Osteoblast (primary cell): ENCODE results near the gene KATNB1. TPM values are rescaled to one million over a fixed set of nuclear protein-coding genes. Genes with fewer than 3 reads are reported as not detected.

Experiments
- DNase-seq: peaks from one replicate; pipeline ENCODE4 v3.0.0; 2011; ENCODE audit warnings: low spot score, mixed read lengths; ENCODE audit not compliant: insufficient read length; ENCODE audit errors: missing footprints
- H2AFZ ChIP-seq: 2 replicates; pipeline ENCODE4 v1.6.0; 2011; ENCODE audit warnings: mild to moderate bottlenecking, low read length
- H3K27ac ChIP-seq: 2 replicates; pipeline ENCODE4 v1.5.1; 2011; ENCODE audit warnings: mild to moderate bottlenecking, low read depth, low read length, moderate library complexity
- H3K27me3 ChIP-seq: 2 replicates; pipeline ENCODE4 v1.6.0; 2012; ENCODE audit warnings: mild to moderate bottlenecking, control low read depth, inconsistent platforms, low read length, moderate library complexity; ENCODE audit not compliant: insufficient read depth
- H3K36me3 ChIP-seq: 2 replicates; pipeline ENCODE4 v1.5.1; 2011; ENCODE audit warnings: mild to moderate bottlenecking, low read length, control low read depth, moderate library complexity; ENCODE audit not compliant: insufficient read depth
- H3K4me1 ChIP-seq: 2 replicates; pipeline ENCODE4 v1.5.1; 2011; ENCODE audit warnings: mild to moderate bottlenecking, low read length, control low read depth, moderate library complexity; ENCODE audit not compliant: insufficient read depth
- H3K4me2 ChIP-seq: 2 replicates; pipeline ENCODE4 v1.6.0; 2011; ENCODE audit warnings: mild to moderate bottlenecking, low read length; ENCODE audit not compliant: insufficient read depth
- H3K4me3 ChIP-seq: fragments of 200-600 bp; sonication (generic); 3 replicates; pipeline ENCODE4 v1.5.1; 2012; ENCODE audit warnings: mild to moderate bottlenecking, low read length, inconsistent platforms; ENCODE audit not compliant: insufficient read depth
- H3K79me2 ChIP-seq: 2 replicates; pipeline ENCODE4 v1.6.0; 2012; ENCODE audit warnings: mild to moderate bottlenecking, low read length, control low read depth, inconsistent platforms; ENCODE audit not compliant: insufficient read depth
- H3K9me3 ChIP-seq: 2 replicates; pipeline ENCODE4 v1.5.1; 2011; ENCODE audit warnings: low read depth, low read length, control low read depth
- H4K20me1 ChIP-seq: 2 replicates; pipeline ENCODE4 v1.6.0; 2012; ENCODE audit warnings: mild to moderate bottlenecking, low read length, control low read depth; ENCODE audit not compliant: insufficient read depth
- CTCF ChIP-seq: IDR thresholded peaks from 2 replicates; pipeline ENCODE4 v1.5.1; 2011; ENCODE audit warnings: mild to moderate bottlenecking, low read depth, low read length, moderate library complexity; ENCODE audit errors: extremely low read depth
- total RNA-seq: library from RNA; depleted of rRNA; stranded (reverse); fragments of >200 nt; gene quantifications from 2 replicates; pipeline ENCODE4 v1.2.3, GENCODE V29; 2012

The KATNB1 gene
- total RNA-seq, 1 donor, result 24.6 TPM

DNA sequence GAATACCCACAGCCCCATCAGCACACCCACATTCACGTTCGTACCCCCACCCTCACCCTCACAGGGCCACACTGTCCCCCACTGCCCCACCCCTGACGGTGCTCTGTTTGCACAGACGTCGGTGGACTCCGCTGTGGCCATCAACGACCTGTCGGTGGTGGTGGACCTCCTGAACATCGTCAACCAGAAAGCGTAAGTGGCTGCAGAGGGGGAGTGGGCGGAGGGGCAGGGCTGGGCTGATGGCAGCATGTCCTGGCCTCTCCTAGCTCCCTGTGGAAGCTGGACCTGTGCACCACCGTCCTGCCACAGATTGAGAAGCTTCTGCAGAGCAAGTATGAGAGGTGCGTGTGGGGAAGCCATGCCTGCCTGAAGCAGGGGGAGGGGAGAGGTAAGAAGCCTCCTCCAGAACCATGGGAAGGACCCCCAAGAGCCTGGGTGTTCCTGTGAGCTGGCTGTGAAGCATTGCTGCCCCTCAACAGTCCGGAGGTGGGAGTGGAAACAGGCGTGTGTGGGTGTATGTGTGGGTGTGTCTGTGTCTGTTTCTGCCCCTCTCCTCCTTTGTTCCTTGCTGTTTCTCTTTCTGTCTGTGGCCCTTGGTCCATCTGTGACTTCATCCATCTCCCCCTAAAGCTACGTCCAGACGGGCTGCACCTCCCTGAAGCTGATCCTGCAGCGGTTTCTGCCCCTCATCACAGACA is 20.3 kb downstream of the KATNB1 start:
- H3K36me3 ChIP-seq, result peaks cover 12% of the 10 kb centered on the region
- TF ChIP-seq CTCF, result no peak

DNA sequence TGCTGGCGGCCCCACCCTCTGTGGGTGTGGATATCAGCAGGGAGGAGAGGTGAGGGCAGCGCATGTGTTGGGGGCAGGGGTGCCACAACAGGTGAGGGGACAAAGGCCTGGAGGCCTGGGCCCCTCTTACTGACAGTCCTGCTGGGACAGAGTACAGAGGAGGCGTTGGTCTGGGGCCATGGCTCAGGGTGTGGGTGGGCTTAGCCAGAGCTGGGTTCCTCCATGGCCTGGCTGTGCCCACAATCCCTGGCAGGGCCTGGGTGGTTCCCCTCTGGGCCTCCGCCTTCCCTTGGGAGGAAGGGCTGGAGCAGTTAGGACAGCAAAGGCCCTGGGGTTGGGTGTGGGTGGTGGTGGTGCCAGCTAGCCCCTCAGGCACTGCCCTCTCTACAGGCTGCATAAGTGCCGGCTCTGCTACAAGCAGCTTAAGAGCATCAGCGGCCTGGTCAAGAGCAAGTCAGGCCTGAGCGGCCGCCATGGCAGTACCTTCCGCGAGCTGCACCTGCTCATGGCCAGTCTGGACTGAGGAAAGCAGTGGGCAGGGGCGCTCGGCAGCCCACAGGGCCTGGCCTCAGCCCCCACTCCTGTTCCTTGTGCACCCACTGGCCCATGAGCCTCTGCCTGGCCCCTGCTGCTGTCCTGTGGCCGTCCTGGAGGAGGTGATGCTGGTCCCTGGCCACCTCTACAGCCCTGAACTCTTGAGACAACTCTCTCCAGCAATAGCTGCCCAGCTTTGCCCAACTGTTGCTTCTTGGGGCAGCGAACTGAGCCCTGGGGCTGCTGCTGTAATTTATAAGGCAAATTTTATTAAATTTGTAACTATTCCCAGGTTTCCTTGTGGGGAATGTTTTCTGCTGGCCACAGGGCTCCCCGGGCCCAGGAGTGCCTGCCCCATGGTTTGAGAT is 21.1 kb downstream of the KATNB1 start:
- Histone ChIP-seq H3K27ac (no peak overlapping the region), H2AFZ (no peak overlapping the region), H3K4me2 (no peak overlapping the region), H3K4me3 (no peak overlapping the region), H3K9me3 (no peaks in the 10 kb centered on the region), H3K79me2 (no peaks in the 10 kb centered on the region), H3K36me3 (peaks cover 12% of the 10 kb centered on the region), H3K27me3 (no peaks in the 10 kb centered on the region), H3K4me1 (no peaks in the 10 kb centered on the region), H4K20me1 (peaks cover 6% of the 10 kb centered on the region)
- TF ChIP-seq CTCF, result no peak
- peak; percentile 76 for DNase-seq

More for the DNA sequence above, 20.3 kb downstream of the KATNB1 start:
- peak; percentile 85 for DNase-seq
- Histone ChIP-seq H2AFZ (no peak overlapping the region), H3K27ac (no peak overlapping the region), H3K27me3 (no peaks in the 10 kb centered on the region), H3K79me2 (no peaks in the 10 kb centered on the region), H4K20me1 (peaks cover 6% of the 10 kb centered on the region), H3K9me3 (no peaks in the 10 kb centered on the region), H3K4me2 (no peak overlapping the region), H3K4me1 (no peaks in the 10 kb centered on the region), H3K4me3 (no peak overlapping the region)

GRCh38 chr16:57757326-57757786 is 21.8 kb downstream of the KATNB1 start:
- Histone ChIP-seq H3K9me3 (no peaks in the 10 kb centered on the region), H3K4me1 (no peaks in the 10 kb centered on the region), H3K79me2 (no peaks in the 10 kb centered on the region), H3K27ac (no peak overlapping the region), H3K4me3 (no peak overlapping the region), H2AFZ (no peak overlapping the region), H3K27me3 (no peaks in the 10 kb centered on the region), H3K36me3 (peaks cover 14% of the 10 kb centered on the region), H4K20me1 (peaks cover 6% of the 10 kb centered on the region), H3K4me2 (no peak overlapping the region)
- peak; percentile 89 for TF ChIP-seq CTCF
- peak; percentile 100 for DNase-seq

GRCh38 chr16:57757883-57758282 is 22.3 kb downstream of the KATNB1 start:
- no peak for TF ChIP-seq CTCF
- H3K4me1 ChIP-seq, result no peaks in the 10 kb centered on the region
- no peak overlapping the region for H3K4me3 ChIP-seq
- no peak overlapping the region for H3K27ac ChIP-seq
- peak; percentile 82 for DNase-seq
- H4K20me1 ChIP-seq, result peaks cover 6% of the 10 kb centered on the region
- peaks cover 15% of the 10 kb centered on the region for H3K36me3 ChIP-seq
- no peaks in the 10 kb centered on the region for H3K79me2 ChIP-seq
- H3K4me2 ChIP-seq, result no peak overlapping the region
- H3K9me3 ChIP-seq, result no peaks in the 10 kb centered on the region
- H2AFZ ChIP-seq, result no peak overlapping the region
- H3K27me3 ChIP-seq, result no peaks in the 10 kb centered on the region
